Stomach (tissue), 4 donors: ENCODE data around the gene MCF2L2.

ENCODE experiments used
- POLR2A ChIP-seq, 4 donors: fragments of 450-650 bp; IDR thresholded peaks; one replicate each; pipeline ENCODE4 v1.6.1; 2016; ENCODE audit warnings: antibody characterized with exemption in 4 of 4, control low read depth in 2 of 4, mild to moderate bottlenecking in 1 of 4, moderate library complexity in 1 of 4
- TF ChIP-seq, protein P1 (sequence below), 7 experiments: fragments of 450-650 bp in 4 of 7; fragments of 200-600 bp in 3 of 7; sonication (generic) in 3 of 7; IDR thresholded peaks; one replicate each; pipeline ENCODE4 v1.5.1; 2016 to 2019; ENCODE audit warnings: antibody characterized with exemption in 7 of 7, control low read depth in 2 of 7, mild to moderate bottlenecking in 1 of 7

- TF ChIP-seq POLR2A (IDR thresholded peaks at IDR 0.05): no peak
- TF ChIP-seq, protein P1, sequence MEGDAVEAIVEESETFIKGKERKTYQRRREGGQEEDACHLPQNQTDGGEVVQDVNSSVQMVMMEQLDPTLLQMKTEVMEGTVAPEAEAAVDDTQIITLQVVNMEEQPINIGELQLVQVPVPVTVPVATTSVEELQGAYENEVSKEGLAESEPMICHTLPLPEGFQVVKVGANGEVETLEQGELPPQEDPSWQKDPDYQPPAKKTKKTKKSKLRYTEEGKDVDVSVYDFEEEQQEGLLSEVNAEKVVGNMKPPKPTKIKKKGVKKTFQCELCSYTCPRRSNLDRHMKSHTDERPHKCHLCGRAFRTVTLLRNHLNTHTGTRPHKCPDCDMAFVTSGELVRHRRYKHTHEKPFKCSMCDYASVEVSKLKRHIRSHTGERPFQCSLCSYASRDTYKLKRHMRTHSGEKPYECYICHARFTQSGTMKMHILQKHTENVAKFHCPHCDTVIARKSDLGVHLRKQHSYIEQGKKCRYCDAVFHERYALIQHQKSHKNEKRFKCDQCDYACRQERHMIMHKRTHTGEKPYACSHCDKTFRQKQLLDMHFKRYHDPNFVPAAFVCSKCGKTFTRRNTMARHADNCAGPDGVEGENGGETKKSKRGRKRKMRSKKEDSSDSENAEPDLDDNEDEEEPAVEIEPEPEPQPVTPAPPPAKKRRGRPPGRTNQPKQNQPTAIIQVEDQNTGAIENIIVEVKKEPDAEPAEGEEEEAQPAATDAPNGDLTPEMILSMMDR (IDR thresholded peaks at IDR 0.05): no peak
These were observed 173.1 kb downstream of the MCF2L2 start for GRCh38 chr3:183255348-183255730.
